RWPE2 (cell line): ENCODE data around the gene UBE2H.

Experiments
- ATAC-seq: fragments of 200-7000 bp; cut with Tn5 transposase; 3 replicates; pipeline ENCODE4 v1.9.1; 2021; ENCODE audit warnings: low read depth
- DNase-seq: peaks from one replicate; pipeline ENCODE4 v3.0.0-alpha.2; 2020; ENCODE audit warnings: low spot score
- H3K27ac ChIP-seq: fragments of 450-650 bp; 2 replicates; pipeline ENCODE4 v1.5.1; 2017; ENCODE audit warnings: mild to moderate bottlenecking; ENCODE audit not compliant: poor library complexity, severe bottlenecking
- H3K27me3 ChIP-seq: fragments of 250-450 bp; sonication (Bioruptor Pico); 2 replicates; pipeline ENCODE4 v1.5.1; 2021; ENCODE audit warnings: mild to moderate bottlenecking, moderate library complexity; ENCODE audit not compliant: insufficient read depth, poor library complexity, severe bottlenecking
- H3K36me3 ChIP-seq: fragments of 250-450 bp; sonication (Bioruptor Pico); 2 replicates; pipeline ENCODE4 v1.5.1; 2020; ENCODE audit warnings: low read depth, mild to moderate bottlenecking, moderate library complexity
- H3K4me1 ChIP-seq: fragments of 250-450 bp; sonication (Bioruptor Pico); 2 replicates; pipeline ENCODE4 v1.5.1; 2021; ENCODE audit warnings: mild to moderate bottlenecking, moderate library complexity; ENCODE audit not compliant: insufficient read depth, poor library complexity, severe bottlenecking
- H3K4me3 ChIP-seq: fragments of 250-450 bp; sonication (Bioruptor Pico); 2 replicates; pipeline ENCODE4 v1.5.1; 2021; ENCODE audit warnings: mild to moderate bottlenecking, moderate library complexity; ENCODE audit not compliant: severe bottlenecking
- H3K9me3 ChIP-seq: fragments of 250-450 bp; sonication (Bioruptor Pico); 2 replicates; pipeline ENCODE4 v1.5.1; 2021; ENCODE audit warnings: mild to moderate bottlenecking, moderate library complexity; ENCODE audit not compliant: severe bottlenecking
- CTCF ChIP-seq: fragments of 450-650 bp; IDR thresholded peaks from one replicate; pipeline ENCODE4 v1.5.1; 2017; ENCODE audit warnings: mild to moderate bottlenecking, moderate library complexity; ENCODE audit not compliant: poor library complexity, severe bottlenecking

The UBE2H gene

GRCh38 chr7:129800901-129801300, 151.9 kb downstream of the UBE2H start:
- no peak for DNase-seq
- TF ChIP-seq CTCF: no peak

GRCh38 chr7:129799350-129799955, 153.3 kb downstream of the UBE2H start:
- TF ChIP-seq CTCF: no peak
- no peak overlapping the region for H3K27ac ChIP-seq
- no peak overlapping the region for H3K4me3 ChIP-seq
- H3K9me3 ChIP-seq: no peaks in the 10 kb centered on the region
- DNase-seq: no peak
- no peaks in the 10 kb centered on the region for H3K27me3 ChIP-seq
- H3K36me3 ChIP-seq: no peaks in the 10 kb centered on the region
- no peaks in the 10 kb centered on the region for H3K4me1 ChIP-seq
- no peak for ATAC-seq

More at GRCh38 chr7:129800901-129801300, 151.9 kb downstream of the UBE2H start:
- ATAC-seq: no peak
- H3K4me1 ChIP-seq: no peaks in the 10 kb centered on the region
- H3K9me3 ChIP-seq: no peaks in the 10 kb centered on the region
- H3K4me3 ChIP-seq: no peak overlapping the region
- H3K36me3 ChIP-seq: no peaks in the 10 kb centered on the region
- no peak overlapping the region for H3K27ac ChIP-seq
- H3K27me3 ChIP-seq: no peaks in the 10 kb centered on the region

- no peaks in the 10 kb centered on the region for H3K27me3 ChIP-seq
- H3K27ac ChIP-seq: no peak overlapping the region
- no peaks in the 10 kb centered on the region for H3K9me3 ChIP-seq
- no peaks in the 10 kb centered on the region for H3K4me1 ChIP-seq
- H3K36me3 ChIP-seq: no peaks in the 10 kb centered on the region
- H3K4me3 ChIP-seq: no peak overlapping the region
- no peak for DNase-seq
- TF ChIP-seq CTCF: no peak
- ATAC-seq: no peak
These were observed 154.0 kb downstream of the UBE2H start for GRCh38 chr7:129798616-129799349.

- ATAC-seq (no peak), DNase-seq (no peak)
- Histone ChIP-seq H3K36me3 (no peaks in the 10 kb centered on the region), H3K4me1 (no peaks in the 10 kb centered on the region), H3K27me3 (no peaks in the 10 kb centered on the region), H3K4me3 (no peak overlapping the region), H3K9me3 (no peaks in the 10 kb centered on the region), H3K27ac (no peak overlapping the region)
- no peak for TF ChIP-seq CTCF
These were observed 155.5 kb downstream of the UBE2H start for GRCh38 chr7:129797214-129797789.
